GM21360 (cell line): ENCODE data around the gene HERC5.
A peak's percentile ranks its signal among the peaks of the same experiment; 100 is the strongest.
"Not testable (repeated sequence)": the region's sequence is repeated elsewhere in the genome, so short reads cannot be mapped to it uniquely, and the experiment has no call there.

ENCODE experiments used
- ATAC-seq: cut with Tn5 transposase; IDR thresholded peaks from one replicate; pipeline ENCODE4 v1.9.1; 2021; ENCODE audit warnings: mild to moderate bottlenecking, moderate library complexity; ENCODE audit not compliant: unreplicated experiment

Gene HERC5

DNA sequence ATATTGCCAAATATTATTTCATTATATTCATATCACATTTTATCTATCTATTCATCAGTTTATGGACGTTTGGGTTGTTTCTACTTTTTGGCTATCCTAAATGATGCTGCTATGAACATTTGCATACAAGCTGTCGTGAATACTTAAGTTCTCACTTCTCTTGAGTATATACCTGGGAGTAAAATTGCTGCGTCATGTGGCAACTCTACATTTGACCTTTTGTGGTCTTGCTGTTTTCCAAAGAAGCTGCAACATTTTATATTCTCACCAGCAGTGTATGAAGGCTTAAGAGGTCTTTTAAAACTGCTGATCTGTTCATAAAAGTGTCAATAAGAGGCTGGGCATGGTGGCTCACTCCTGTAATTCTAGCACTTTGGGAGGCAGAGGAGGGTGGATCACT, 60.9 kb downstream of the HERC5 start:
- no peak for ATAC-seq

DNA sequence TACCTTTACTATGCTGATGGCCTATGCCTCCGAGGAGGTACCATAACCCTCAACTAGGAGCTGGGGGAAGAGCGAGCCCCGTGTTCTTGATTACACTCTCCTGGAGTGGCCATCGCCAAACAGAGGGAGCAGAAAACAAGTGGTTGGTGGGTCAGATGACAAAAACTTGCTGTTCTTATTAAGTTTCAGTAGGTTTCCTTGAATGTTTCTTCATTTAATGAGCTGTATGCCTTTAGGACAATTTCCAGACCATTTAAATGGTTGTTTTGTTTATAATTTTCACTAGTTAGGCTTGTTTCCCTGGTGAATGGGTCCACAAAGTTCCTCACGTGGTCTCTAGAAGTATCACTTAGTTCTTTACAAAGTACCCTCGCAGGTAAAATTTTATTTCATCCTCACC, 62.0 kb downstream of the HERC5 start:
- ATAC-seq: no peak

DNA sequence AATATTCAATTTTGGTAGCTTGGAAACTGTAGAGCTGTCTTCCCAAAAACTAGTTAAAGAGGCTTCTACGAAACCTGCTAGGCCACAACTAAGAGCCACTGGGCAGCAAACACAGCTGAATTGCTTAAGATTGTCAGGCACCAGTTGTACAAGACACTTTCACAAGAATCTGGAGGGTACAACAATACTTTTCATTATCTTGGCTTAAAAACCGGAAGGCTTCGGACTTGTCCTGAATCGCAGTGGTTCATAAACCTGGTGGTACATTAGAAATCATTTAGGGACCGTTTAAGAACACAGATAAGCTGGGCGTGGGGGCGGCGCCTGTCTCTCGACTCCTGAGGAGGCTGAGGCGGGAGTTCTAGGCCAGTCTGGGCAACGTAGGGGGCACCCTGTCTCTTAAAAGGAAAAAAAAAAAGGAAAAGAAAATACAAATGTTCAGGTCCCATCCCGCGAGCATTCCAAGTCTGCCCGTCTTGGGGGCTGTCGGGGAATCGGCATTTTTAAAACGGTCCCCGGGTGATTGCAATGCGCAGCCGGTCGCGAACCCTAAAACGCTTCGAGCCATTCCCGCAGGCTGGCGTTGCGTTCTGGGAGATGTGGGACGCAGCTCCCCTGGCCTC, 65.9 kb downstream of the HERC5 start:
- ATAC-seq: no peak

DNA sequence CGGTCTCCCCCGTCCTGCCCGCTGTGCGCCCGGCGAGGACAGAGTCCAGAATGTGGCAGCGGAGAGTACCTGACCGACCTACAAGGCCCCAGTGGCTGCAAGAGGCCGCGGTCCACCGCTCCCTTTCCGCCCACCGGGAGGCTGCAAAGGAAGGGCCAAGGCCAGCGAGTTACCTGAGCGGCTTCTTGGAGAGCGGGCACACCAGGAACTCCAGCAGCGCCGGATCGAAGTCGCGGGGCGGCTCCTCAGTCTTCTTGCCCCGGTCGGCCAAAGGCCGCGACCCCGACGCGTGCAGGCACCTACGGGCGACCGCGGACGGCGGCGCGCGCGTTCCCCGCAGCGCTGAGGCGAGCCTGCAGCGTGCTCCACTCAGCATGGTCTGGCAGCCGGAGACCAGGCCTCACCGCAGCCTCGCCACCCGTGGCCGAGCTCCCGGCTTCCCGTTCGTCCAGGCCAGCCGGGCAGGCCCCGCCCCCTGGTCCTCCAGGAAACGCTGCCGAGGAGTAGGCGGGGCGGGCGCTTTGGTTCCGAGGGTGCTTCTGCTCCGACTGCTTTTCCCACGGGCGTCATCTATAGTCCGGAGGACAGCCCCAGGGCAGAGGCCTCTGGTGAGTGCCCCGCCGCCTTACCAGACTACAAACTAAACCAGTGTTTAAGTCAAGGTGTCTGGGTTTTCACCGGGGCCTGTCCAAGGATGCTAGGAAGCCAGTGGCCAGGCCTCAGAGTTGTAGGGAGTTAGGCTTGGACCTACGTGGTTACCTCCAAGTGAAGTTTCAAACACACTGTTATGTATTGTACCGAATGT, 66.6 kb downstream of the HERC5 start, which contains the start of gene PYURF:
Gene PYURF, minus strand, starts transcription at position 452 of the 805 bp plus-strand sequence. Its CDS starts 76 bp downstream, at position 376.
- ATAC-seq: peak; percentile 84

DNA sequence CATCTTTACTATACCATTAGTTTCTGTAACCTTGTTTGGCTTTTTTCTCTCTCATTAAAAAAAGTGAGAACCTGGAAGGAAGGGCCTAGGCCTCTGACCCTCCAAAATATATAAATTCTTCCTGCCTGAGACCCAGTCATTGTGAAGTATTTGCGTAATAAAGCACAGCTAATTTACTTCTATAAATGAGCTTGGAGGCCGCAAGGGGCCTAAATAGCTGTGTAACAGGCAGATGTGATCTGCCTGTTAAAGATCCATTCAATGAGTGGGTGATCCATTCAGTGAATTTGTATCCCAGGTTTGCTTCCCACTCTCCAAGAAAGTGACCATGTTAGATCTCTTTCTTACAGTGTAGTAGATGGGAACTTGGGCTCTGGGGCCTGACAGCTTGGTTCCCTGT, 67.3 kb downstream of the HERC5 start:
- no peak for ATAC-seq

DNA sequence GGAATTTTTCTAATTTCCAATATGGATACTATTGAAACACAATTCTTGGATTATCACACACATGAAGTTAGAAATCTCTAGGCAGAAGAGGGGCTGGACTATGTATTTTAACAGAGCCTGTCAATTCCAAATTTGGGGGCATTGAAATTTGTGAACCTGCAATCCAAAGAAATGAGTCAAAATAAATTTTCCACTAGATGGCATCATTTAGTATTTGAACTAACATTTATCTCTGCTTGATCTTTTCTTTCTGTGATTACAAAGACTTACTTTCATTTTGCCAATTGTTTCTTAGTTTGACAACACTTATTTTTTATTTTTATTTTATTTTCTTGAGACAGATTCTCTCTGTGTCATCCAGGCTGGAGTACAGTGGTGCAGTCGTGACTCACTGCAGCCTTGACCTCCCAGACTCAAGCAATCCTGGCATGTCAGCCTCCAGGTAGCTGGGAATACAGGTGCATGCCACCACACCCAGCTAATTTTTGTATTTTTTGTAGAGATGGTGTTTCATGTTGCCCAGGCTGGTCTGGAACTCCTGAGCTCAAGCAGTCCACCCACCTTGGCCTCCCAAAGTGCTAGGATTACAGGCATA, 69.4 kb downstream of the HERC5 start:
- ATAC-seq: no peak

DNA sequence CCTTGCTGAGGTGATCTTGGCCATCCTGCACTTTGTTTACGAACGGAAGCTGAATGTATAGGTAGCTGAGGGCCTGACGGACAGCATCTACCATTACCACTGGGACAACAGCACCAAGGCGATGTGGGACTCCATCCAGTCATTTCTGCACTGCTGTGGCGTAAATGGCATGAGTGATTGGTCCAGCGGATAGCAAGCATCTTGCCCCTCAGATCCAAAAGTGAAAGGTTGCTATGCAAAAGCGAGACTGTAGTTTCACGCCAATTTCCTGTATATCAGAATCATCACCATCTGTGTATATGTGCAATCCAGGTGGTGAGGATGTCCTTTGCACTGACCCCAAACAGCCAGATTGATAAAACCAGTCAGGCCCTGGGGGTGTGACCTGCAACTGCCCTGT, 70.9 kb downstream of the HERC5 start:
- no peak for ATAC-seq

DNA sequence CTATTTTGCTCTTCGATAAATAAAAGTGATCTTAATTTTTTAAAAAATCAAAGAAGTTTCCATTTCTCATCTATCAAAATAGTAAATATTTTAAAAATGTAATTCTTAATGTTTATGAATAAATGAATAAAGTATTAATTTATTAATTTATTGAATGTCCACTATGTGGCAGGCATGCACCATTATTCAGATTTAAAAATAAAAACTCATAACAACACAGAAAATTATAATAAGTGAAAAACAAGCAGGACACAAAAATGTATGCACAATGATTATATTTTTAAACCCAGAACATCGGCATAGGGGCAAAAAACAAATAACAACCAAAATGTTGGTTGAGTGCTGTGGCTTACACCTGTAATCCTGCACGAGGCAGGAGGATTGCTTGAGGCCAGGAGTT, 71.9 kb downstream of the HERC5 start:
- no peak for ATAC-seq

DNA sequence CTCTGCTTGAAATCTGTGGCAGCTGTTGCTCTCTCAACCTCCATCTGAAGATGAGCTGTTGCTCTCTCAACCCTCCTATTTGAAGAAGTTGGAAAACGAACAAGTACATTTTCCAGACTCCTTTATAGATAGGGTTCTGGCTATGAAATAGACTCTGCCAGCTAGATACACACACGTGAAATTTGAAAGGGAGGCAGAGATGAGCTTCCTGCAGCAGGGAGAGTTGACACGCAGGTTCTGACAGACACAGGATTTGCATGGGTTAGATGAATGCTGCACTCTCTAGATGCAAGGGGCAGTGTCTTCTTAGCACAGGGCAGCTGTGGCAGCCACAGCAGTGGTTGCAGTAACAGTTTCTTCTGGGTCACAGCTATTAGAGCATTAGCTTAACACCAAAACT, 74.6 kb downstream of the HERC5 start:
- no peak for ATAC-seq

DNA sequence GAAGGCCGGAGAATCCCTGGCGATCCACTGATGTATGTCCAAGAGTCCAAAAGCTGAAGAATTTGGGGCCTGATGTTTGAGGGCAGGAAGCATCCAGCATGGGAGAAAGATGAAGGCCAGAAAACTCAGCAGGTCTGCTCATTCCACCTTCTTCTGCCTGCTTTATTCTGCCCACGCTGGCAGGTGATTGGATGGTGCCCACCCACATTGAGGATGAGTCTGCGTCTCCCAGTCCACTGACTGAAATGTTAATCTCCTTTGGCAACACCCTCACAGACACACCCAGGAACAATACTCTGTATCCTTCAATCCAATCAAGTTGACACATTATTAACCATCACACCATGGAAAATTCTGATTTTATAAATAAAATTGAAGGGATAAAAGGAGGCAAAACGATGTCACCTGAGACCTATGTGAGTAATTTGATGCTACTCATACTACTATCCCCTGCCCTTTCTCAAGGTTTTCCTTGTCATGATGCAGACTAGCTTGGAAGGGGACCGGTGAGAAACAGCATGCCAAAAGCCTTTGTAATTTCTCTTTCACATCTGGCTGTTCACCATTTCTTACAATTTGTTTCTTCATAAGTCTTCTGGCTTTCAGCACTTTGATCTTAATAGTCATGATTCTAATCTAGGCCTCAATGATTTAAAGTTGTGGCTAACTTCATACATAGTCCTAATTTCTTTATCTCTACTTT, 76.3 kb downstream of the HERC5 start:
- no peak for ATAC-seq

DNA sequence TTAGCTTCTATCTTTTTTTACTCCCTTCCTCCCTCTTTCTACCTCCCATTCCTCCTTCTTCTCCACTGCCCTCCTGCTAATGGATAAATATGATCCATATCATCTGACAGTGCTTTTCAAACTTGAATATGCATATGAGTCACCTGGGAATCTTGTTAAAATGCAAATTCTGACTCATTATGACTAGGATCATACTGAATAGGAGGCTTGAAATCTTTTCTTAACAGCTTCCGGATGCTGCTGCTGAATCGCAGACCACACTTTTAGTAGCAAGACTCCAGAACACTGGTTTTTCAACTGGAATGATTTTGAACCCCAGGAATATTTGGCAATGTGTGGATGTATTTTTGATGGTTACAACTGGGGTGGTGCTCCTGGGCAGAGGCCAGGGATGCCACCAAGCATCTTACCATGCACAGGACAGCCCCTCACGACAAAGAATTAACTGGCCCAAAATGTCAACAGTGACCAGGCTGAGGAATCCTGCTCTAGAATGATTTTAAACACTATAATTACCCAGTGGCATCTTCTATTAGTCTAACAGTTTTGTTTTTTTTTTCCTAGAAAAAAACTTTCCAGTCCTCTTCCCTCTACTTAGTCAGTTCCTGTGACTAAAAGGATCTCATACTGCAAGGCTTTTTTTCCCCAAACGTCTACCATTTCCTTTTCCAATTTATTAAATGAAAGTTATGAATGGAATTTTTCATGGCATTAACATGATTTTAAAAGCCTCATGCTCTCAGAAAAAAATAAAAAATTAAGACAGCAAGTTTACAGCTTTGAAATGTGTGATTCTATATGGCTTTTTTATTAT, 77.2 kb downstream of the HERC5 start:
- ATAC-seq: no peak

DNA sequence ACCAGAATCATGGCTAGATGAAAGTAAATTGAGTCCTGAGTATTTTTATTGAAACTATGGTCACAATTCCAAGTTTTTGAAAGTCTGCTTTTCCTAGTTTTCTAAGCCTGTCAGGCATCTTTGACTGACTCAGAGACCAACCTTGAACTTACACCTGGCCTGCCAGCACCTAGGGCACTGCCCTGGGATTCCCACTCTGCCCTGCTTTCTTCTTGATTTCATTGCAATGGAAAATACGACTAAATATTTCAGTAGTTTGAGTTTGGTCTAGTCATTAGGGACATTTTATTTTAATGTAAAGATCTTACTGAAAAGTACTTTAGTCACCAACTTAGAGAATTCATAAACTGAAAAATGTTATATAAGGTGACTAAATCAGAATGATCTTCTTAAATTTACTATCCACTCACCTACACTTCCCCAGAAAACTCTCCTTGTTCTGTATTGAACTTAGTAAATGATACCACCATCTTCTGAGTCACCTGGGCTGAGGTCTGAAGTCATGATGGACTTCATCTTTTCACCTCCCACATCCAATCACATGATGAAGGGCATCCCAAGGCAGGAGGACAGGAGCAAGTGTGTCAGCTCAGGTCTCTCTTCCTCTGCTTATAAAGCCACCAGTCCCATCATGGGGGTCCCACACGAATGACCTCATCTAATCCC, 78.3 kb downstream of the HERC5 start:
- no peak for ATAC-seq

DNA sequence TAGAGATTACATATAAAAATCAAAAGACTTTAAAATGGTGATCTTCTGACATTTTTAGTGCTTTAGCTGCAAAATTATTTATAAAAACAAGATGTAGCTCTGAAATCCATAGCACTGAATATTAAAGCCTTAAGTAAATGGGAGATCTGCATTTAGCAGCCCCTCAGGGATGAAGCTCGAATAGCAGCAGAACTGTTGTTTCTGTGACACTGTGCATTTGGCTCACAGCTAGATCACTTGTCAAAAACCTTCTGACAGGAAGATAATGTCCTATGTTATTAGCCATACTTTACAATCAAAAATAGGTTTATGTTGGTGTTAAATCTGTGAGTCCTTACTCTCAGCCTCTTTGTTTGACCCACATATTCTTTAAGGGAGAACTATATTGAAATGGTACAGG, 80.8 kb downstream of the HERC5 start:
- ATAC-seq: no peak

DNA sequence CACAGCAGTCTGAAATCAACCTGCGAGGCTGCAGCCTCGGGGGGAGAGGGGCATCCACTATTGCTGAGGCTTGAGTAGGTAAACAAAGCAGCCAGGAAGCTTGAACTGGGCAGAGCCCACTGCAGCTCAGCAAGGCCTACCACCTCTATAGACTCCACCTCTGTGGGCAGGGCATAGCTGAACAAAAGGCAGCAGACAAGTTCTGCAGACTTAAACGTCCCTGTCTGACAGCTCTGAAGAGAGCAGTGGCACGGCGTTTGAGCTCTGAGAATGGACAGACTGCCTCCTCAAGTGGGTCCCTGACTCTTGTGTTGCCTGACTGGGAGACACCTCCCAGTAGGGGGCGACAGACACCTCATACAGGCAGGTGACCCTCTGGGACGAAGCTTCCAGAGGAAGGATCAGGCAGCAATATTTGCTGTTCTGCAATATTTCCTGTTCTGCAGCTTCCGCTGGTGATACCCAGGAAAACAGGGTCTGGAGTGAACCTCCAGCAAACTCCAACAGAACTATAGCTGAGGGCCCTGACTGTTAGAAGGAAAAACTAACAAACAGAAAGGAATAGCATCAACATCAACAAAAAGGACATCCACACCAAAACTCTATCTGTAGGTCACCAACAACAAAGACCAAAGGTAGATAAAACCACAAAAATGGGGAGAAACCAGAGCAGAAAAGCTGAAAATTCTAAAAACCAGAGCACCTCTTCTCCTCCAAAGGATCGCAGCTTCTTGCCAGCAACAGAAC, 82.6 kb downstream of the HERC5 start:
- not testable (repeated sequence) for ATAC-seq

DNA sequence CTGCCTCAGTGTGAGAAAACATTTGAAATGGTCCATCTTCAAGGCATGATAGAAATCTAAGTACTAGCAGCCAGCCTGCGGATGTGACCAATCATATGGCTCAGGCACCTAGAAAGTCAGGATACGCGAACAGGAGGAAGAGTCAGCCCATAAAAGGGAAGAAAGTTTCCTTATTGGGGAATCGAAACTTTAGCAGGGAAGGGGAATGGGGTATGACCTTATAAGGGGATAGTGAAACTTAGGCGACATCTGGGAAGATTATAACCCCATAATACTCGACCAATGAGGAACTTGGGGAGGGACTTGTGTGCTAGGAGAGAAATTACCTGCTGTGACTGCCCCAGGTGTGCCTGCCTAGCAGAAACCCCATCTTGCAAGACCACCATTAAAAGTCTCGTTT, 92.9 kb downstream of the HERC5 start:
- no peak for ATAC-seq
